IMR-90 (cell line): ENCODE data around the gene CNPY1. TPM values are rescaled to one million over a fixed set of nuclear protein-coding genes. Genes with fewer than 3 reads are reported as not detected.

Experiments
- ATAC-seq: fragments of 200-7000 bp; cut with Tn5 transposase; 2 replicates; pipeline ENCODE4 v1.9.1; 2020; ENCODE audit warnings: low read depth, mild to moderate bottlenecking, moderate library complexity
- BruUV-seq: library from RNA; stranded (reverse); fragments of 400-500 nt; replicated peaks from 2 replicates; lab custom pipeline; 2021; lab: Mats Ljungman, UMichigan
- CTCF ChIA-PET: fragments of 300-600 bp; formaldehyde crosslinking; extraction: SDS; loops from one replicate; lab custom pipeline; 2021; ENCODE audit warnings: antibody characterized with exemption; lab: Yijun Ruan, JAX
- POLR2A ChIA-PET: fragments of 300-600 bp; sonication (Branson Sonifier 250); formaldehyde crosslinking; loops from one replicate; lab custom pipeline; 2022; ENCODE audit warnings: antibody characterized with exemption; ENCODE audit not compliant: unreplicated experiment; lab: Charles Lee
- DNase-seq: peaks from one replicate; pipeline ENCODE4 v3.0.0; 2013
- H2AFZ ChIP-seq: replicated peaks from 2 replicates; pipeline ENCODE3; 2013; ENCODE audit warnings: low read length, mild to moderate bottlenecking; ENCODE audit not compliant: poor library complexity
- H2AK5ac ChIP-seq: 2 replicates; pipeline ENCODE4 v1.6.1; 2013; ENCODE audit warnings: low read depth, low read length, inconsistent platforms
- H2AK9ac ChIP-seq: replicated peaks from 2 replicates; pipeline ENCODE3; 2013; ENCODE audit warnings: mild to moderate bottlenecking, low read depth, low read length, moderate library complexity; ENCODE audit not compliant: poor library complexity
- H2BK120ac ChIP-seq: 2 replicates; pipeline ENCODE4 v1.6.1; 2013; ENCODE audit warnings: low read depth, low read length, inconsistent platforms
- H2BK15ac ChIP-seq: 3 replicates; pipeline ENCODE4 v1.6.1; 2013; ENCODE audit warnings: low read depth, low read length, inconsistent platforms
- H2BK20ac ChIP-seq: 2 replicates; pipeline ENCODE4 v1.6.1; 2013; ENCODE audit warnings: low read depth, mild to moderate bottlenecking, inconsistent platforms, low read length, moderate library complexity
- H2BK5ac ChIP-seq: 2 replicates; pipeline ENCODE4 v1.6.1; 2013; ENCODE audit warnings: mild to moderate bottlenecking, low read depth, low read length, inconsistent platforms; ENCODE audit not compliant: poor library complexity, severe bottlenecking
- H3K14ac ChIP-seq: replicated peaks from 2 replicates; pipeline ENCODE4 v1.6.1; 2013; ENCODE audit warnings: low read depth, low read length, inconsistent platforms
- H3K18ac ChIP-seq: 2 replicates; pipeline ENCODE4 v1.6.1; 2013; ENCODE audit warnings: low read depth, low read length, control low read depth
- H3K23ac ChIP-seq: 2 replicates; pipeline ENCODE4 v1.6.1; 2013; ENCODE audit warnings: low read depth, low read length, inconsistent platforms
- H3K27ac ChIP-seq: 2 replicates; pipeline ENCODE4 v1.5.1; 2013; ENCODE audit warnings: mild to moderate bottlenecking, control low read depth, low read length; ENCODE audit not compliant: insufficient read depth
- H3K27me3 ChIP-seq: 2 replicates; pipeline ENCODE4 v1.6.1; 2013; ENCODE audit warnings: low read length; ENCODE audit not compliant: control insufficient read depth, insufficient read depth
- H3K36me3 ChIP-seq: 2 replicates; pipeline ENCODE4 v1.6.1; 2013; ENCODE audit warnings: low read length, mixed read lengths; ENCODE audit not compliant: control insufficient read depth, insufficient read depth
- H3K4ac ChIP-seq: 2 replicates; pipeline ENCODE4 v1.6.1; 2013; ENCODE audit warnings: low read depth, low read length, inconsistent platforms
- H3K4me1 ChIP-seq: 2 replicates; pipeline ENCODE4 v1.6.1; 2013; ENCODE audit warnings: low read length, mixed read lengths; ENCODE audit not compliant: control insufficient read depth, insufficient read depth
- H3K4me2 ChIP-seq: 2 replicates; pipeline ENCODE4 v1.6.1; 2013; ENCODE audit warnings: low read depth, mild to moderate bottlenecking, control low read depth, low read length, moderate library complexity
- H3K4me3 ChIP-seq: 2 replicates; pipeline ENCODE4 v1.5.1; 2013; ENCODE audit warnings: low read depth, mild to moderate bottlenecking, control low read depth, low read length, moderate library complexity; ENCODE audit not compliant: insufficient read depth
- H3K56ac ChIP-seq: 2 replicates; pipeline ENCODE4 v1.6.1; 2013; ENCODE audit warnings: low read length, inconsistent platforms; ENCODE audit not compliant: insufficient read depth; ENCODE audit errors: extremely low read depth
- H3K79me1 ChIP-seq, 2 experiments: 2 replicates each; pipeline ENCODE4 v1.6.1; 2013; ENCODE audit warnings: low read length in 2 of 2, inconsistent platforms in 1 of 2, low read depth in 1 of 2
- H3K9ac ChIP-seq: 2 replicates; pipeline ENCODE4 v1.6.1; 2013; ENCODE audit warnings: low read depth, low read length, control low read depth
- H3K9me1 ChIP-seq: 2 replicates; pipeline ENCODE4 v1.6.1; 2013; ENCODE audit warnings: low read length, inconsistent platforms; ENCODE audit not compliant: insufficient read depth
- H3K9me3 ChIP-seq: 2 replicates; pipeline ENCODE4 v1.6.1; 2013; ENCODE audit warnings: low read length; ENCODE audit not compliant: control insufficient read depth, insufficient read depth
- H4K20me1 ChIP-seq: 2 replicates; pipeline ENCODE4 v1.6.1; 2013; ENCODE audit warnings: low read length, inconsistent platforms; ENCODE audit not compliant: insufficient read depth
- H4K5ac ChIP-seq: 2 replicates; pipeline ENCODE4 v1.6.1; 2013; ENCODE audit warnings: mild to moderate bottlenecking, low read depth, low read length, control low read depth
- H4K8ac ChIP-seq, 2 experiments: 2 replicates each; pipeline ENCODE4 v1.6.1; 2013; ENCODE audit warnings: low read depth in 2 of 2, low read length in 2 of 2, control low read depth in 1 of 2, inconsistent platforms in 1 of 2
- H4K91ac ChIP-seq: 2 replicates; pipeline ENCODE4 v1.6.1; 2013; ENCODE audit warnings: low read depth, low read length, inconsistent platforms; ENCODE audit not compliant: insufficient read depth
- CHD1 ChIP-seq: IDR thresholded peaks from 2 replicates; pipeline ENCODE4 v1.6.1; 2012; ENCODE audit warnings: low read depth, low read length, improper control_type of control experiment
- RCOR1 ChIP-seq: IDR thresholded peaks from 2 replicates; pipeline ENCODE4 v1.6.1; 2012; ENCODE audit warnings: mild to moderate bottlenecking, low read length, improper control_type of control experiment; ENCODE audit not compliant: insufficient replicate concordance
- RFX5 ChIP-seq: IDR thresholded peaks from 2 replicates; pipeline ENCODE4 v1.8.0; 2012; ENCODE audit warnings: low read depth, mild to moderate bottlenecking, low read length, moderate library complexity
- WGBS, 2 experiments: methylation state at CpG; one replicate each; pipeline versions ENCODE4 v1.1.5 to v1.1.7; 2013; ENCODE audit warnings: missing lambda C conversion rate in 2 of 2; ENCODE audit not compliant: insufficient read length in 1 of 2; ENCODE audit errors: extremely low coverage in 2 of 2; 5-methylcytosine and 5-hydroxymethylcytosine counted together
- dilution Hi-C: fragments of 300-500 bp; cut with HindIII; formaldehyde crosslinking; loops from one replicate; pipeline ENCODE4 v1.14.3; 2018; ENCODE audit warnings: low sequenced_read_pairs; ENCODE audit not compliant: unreplicated experiment
- in situ Hi-C: fragments of 300-500 bp; cut with MboI; formaldehyde crosslinking; loops from 3 replicates; pipeline ENCODE4 v1.14.3; 2019; ENCODE audit warnings: low sequenced_read_pairs, inconsistent platforms, mixed read lengths
- intact Hi-C: fragments of 100-400 bp; cut with micrococcal nuclease; formaldehyde crosslinking; loops from 2 replicates; pipeline ENCODE4 v1.10.0; 2022
- polyA plus RNA-seq, 3 experiments: library from polyadenylated mRNA; depleted of rRNA; stranded (reverse); fragments of >200 nt; gene quantifications; 2 replicates each; pipeline ENCODE4 v1.2.3, GENCODE V29; 2012; ENCODE audit warnings: low replicate concordance in 1 of 3
- total RNA-seq: library from RNA; depleted of rRNA; stranded (reverse); fragments of >200 nt; gene quantifications from 2 replicates; pipeline ENCODE4 v1.2.3, GENCODE V29; 2012

CNPY1 gene
- total and polyA plus RNA-seq, 2 of the 4 experiments (the other 2 are of a cell fraction): not detected

DNA sequence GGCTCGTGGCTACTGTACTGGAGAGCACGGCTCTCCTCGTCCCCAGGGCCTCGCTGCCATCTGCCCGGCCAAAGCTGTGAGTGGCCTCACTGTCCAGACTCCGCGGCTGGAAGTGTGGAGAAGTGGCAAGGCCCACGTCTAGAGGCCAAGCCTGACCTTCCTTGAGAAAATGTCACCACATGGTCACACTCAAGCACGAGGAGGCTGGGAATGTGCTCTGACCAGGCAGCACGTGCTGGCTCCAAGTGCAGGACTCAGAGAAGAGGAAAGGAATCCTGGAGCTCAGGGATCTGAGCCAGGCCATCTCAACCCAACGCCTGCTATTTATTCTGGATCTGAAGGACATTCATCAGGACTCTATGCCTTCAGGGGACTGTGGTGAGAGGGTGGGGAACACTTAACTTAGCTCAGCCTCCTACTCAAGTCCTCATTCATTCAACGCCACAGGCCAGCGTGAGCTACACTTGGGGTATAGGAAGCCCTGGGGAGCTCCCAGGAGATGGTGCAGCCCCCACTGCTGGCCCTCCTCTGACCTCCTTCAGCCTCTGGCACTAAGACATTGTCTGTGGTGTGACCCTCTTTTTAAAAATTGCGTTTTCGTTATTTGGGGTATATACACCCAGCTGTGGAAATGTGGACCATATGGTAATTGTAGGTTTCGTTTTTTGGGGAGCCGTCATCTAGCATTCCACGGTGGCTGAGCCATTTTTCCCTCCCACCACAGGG, 59.4 kb downstream of the CNPY1 start:
- dilution Hi-C loops: no loop called here

More for the DNA sequence above, 59.4 kb downstream of the CNPY1 start:
- TF ChIP-seq RCOR1: no peak
- no peak for TF ChIP-seq RFX5
- TF ChIP-seq CHD1: no peak
- H3K9me1 ChIP-seq: no peaks in the 10 kb centered on the region
- H2BK15ac ChIP-seq: no peak overlapping the region
- POLR2A ChIA-PET: no interaction called here
- H4K91ac ChIP-seq: no peak overlapping the region
- H3K9ac ChIP-seq: no peak overlapping the region
- no peak overlapping the region for H3K4ac ChIP-seq
- no peaks in the 10 kb centered on the region for H4K20me1 ChIP-seq
- H2AK5ac ChIP-seq: no peak overlapping the region
- no peak overlapping the region for H3K4me2 ChIP-seq
- H3K4me1 ChIP-seq: no peaks in the 10 kb centered on the region
- no peak overlapping the region for H3K27ac ChIP-seq
- H3K27me3 ChIP-seq: peaks cover 5% of the 10 kb centered on the region
- intact Hi-C loops: no loop called here
- no peak overlapping the region for H2AK9ac ChIP-seq
- no peak overlapping the region for H4K5ac ChIP-seq
- BruUV-seq: no TSS peak
- H3K79me1 ChIP-seq: no peaks in the 10 kb centered on the region
- 55% methylated on average over 2 of the region's 18 CpGs; no CpG with 5 or more reads in 1 of the 2 experiments for WGBS, 2 experiments
- no peak overlapping the region for H3K14ac ChIP-seq
- in situ Hi-C loops: no loop called here
- H2BK120ac ChIP-seq: no peak overlapping the region
- H3K23ac ChIP-seq: no peak overlapping the region
- H3K36me3 ChIP-seq: no peaks in the 10 kb centered on the region
- H3K56ac ChIP-seq: no peak overlapping the region
- no peak overlapping the region for H2BK20ac ChIP-seq
- ATAC-seq: no peak
- no peak for DNase-seq
- H2BK5ac ChIP-seq: no peak overlapping the region
- CTCF ChIA-PET: no interaction called here
- H3K4me3 ChIP-seq: no peak overlapping the region
- H3K18ac ChIP-seq: no peak overlapping the region
- 0 out of 2 replicates have a peak, but pooled peaks cover 5% of the 10 kb centered on the region for H3K9me3 ChIP-seq
- no peak overlapping the region for H4K8ac ChIP-seq
- no peak overlapping the region for H2AFZ ChIP-seq
